Skeletal muscle satellite cell (primary cell): ENCODE results near the gene ZBTB4.

Source experiments
- H3K27me3 ChIP-seq: 2 replicates; pipeline ENCODE4 v1.7.0; 2013; ENCODE audit warnings: low read length; ENCODE audit not compliant: control insufficient read depth, insufficient read depth
- H3K36me3 ChIP-seq: 2 replicates; pipeline ENCODE4 v1.7.0; 2013; ENCODE audit warnings: mild to moderate bottlenecking, control low read depth, low read length; ENCODE audit not compliant: insufficient read depth
- H3K4me1 ChIP-seq: 2 replicates; pipeline ENCODE4 v1.7.0; 2013; ENCODE audit warnings: low read length; ENCODE audit not compliant: control insufficient read depth, insufficient read depth
- H3K4me2 ChIP-seq: 2 replicates; pipeline ENCODE4 v1.7.0; 2013; ENCODE audit warnings: mild to moderate bottlenecking, low read length
- H3K4me3 ChIP-seq: 2 replicates; pipeline ENCODE4 v1.7.0; 2013; ENCODE audit warnings: low read length
- H3K9ac ChIP-seq: 2 replicates; pipeline ENCODE4 v1.7.0; 2013; ENCODE audit warnings: mild to moderate bottlenecking, low read depth, low read length, moderate library complexity
- H3K9me3 ChIP-seq: replicated peaks from 2 replicates; pipeline ENCODE4 v1.7.0; 2013; ENCODE audit warnings: mild to moderate bottlenecking, control low read depth, low read length

ZBTB4 gene

GRCh38 chr17:7444682-7445618, 34.5 kb downstream of the ZBTB4 start, which contains the start of gene CHRNB1:
Gene CHRNB1 (plus strand): TSS chr17:7445061. CDS start chr17:7445128, 67 bp downstream.
- peak within 1 kb of the TSS; percentile 76 for H3K4me3 ChIP-seq
- no peaks in the 10 kb centered on the region for H3K36me3 ChIP-seq
- H3K9me3 ChIP-seq: no peaks in the 10 kb centered on the region
- peak within 1 kb of the TSS; percentile 82 for H3K9ac ChIP-seq
- peak within 1 kb of the TSS; percentile 90 for H3K4me2 ChIP-seq
- no peaks in the 10 kb centered on the region for H3K27me3 ChIP-seq
- H3K4me1 ChIP-seq: peaks cover 34% of the 10 kb centered on the region

DNA sequence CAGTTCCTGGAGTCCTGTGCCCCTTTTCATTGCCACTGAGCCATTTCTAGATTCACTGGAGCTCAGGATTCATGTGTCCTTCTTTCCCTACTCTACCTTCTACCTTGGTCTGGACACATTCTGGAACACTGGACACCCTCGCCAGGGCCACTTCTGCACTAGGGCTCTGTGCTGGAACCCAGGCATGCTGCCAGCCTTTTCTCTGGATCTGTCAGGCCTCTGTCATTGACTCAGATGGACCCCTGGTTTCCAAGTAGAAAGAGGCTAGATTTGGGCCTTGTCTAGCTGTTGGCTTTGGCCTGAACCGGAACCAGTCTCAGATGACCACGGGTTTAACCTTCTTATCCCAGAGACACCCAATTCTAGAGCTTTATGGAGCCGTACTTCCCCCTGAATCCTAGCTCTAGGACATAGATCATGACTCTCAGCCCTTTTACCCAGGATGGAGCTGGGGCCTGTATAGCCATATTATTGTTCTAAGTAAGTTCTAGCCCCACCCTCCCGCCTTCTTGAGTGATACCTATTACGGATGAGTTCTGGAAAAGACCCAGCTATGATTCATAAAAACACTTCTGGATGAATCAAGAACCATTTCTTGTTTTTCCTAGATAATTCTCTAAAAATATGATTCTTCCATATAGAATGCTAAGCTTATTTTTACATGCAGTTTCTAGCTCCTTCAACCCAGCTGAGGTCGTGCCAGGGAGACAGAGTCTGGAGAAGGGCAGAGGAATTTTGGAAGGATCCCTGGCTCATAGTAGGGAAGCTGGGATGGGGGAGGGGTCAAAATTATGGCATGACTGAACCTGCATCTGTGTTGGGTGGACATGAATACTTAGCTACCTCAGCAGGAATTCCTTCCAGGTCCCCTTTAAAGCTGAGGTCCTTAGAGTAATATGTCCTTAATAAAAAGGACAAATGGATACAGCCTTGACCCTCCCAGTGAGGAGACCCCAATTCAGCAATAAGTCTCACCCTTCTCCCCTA, 35.6 kb downstream of the ZBTB4 start:
- peak overlapping the region; percentile 76 for H3K4me3 ChIP-seq
- peaks cover 3% of the 10 kb centered on the region for H3K27me3 ChIP-seq
- peak overlapping the region; percentile 22 for H3K9ac ChIP-seq
- H3K9me3 ChIP-seq: no peaks in the 10 kb centered on the region
- H3K36me3 ChIP-seq: no peaks in the 10 kb centered on the region
- H3K4me2 ChIP-seq: peak overlapping the region; percentile 90
- H3K4me1 ChIP-seq: peaks cover 40% of the 10 kb centered on the region

GRCh38 chr17:7442142-7442541, 37.3 kb downstream of the ZBTB4 start:
- Histone ChIP-seq H3K27me3 (peaks cover 9% of the 10 kb centered on the region), H3K9ac (no peak overlapping the region), H3K4me3 (no peak overlapping the region), H3K4me2 (no peak overlapping the region), H3K4me1 (peaks cover 51% of the 10 kb centered on the region), H3K36me3 (no peaks in the 10 kb centered on the region), H3K9me3 (no peaks in the 10 kb centered on the region)

DNA sequence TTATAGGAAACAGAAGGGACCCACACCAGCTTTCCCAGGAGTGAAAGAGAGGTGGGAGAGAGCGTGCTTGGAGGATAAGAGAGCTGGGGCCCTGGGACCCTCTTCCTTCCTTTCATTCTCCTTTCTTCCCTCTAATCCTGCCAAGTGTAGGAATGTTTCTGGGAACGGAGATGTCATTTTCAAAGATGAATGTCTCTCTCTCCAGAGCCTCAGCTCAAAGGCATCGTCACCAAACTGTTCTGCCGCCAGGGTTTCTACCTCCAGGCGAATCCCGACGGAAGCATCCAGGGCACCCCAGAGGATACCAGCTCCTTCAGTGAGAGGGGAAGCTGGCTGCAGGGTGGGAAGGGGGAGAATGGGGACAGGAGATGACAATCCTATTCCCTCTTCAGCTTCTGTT, 38.2 kb downstream of the ZBTB4 start:
- Histone ChIP-seq H3K4me2 (no peak overlapping the region), H3K4me3 (no peak overlapping the region), H3K27me3 (peaks cover 9% of the 10 kb centered on the region), H3K9ac (no peak overlapping the region), H3K9me3 (no peaks in the 10 kb centered on the region), H3K4me1 (peaks cover 56% of the 10 kb centered on the region), H3K36me3 (no peaks in the 10 kb centered on the region)

- H3K9me3 ChIP-seq: no peaks in the 10 kb centered on the region
- H3K4me2 ChIP-seq: peak overlapping the region; percentile 81
- peak overlapping the region; percentile 42 for H3K9ac ChIP-seq
- peak overlapping the region; percentile 66 for H3K4me3 ChIP-seq
- H3K36me3 ChIP-seq: no peaks in the 10 kb centered on the region
- H3K4me1 ChIP-seq: peaks cover 57% of the 10 kb centered on the region
- H3K27me3 ChIP-seq: peaks cover 9% of the 10 kb centered on the region
Measured at GRCh38 chr17:7440834-7441195, 38.6 kb downstream of the ZBTB4 start.

- Histone ChIP-seq H3K27me3 (peaks cover 9% of the 10 kb centered on the region), H3K9ac (peak overlapping the region; percentile 43), H3K4me3 (peak overlapping the region; percentile 66), H3K9me3 (no peaks in the 10 kb centered on the region), H3K36me3 (no peaks in the 10 kb centered on the region), H3K4me1 (peaks cover 58% of the 10 kb centered on the region), H3K4me2 (peak overlapping the region; percentile 81)
Measured at GRCh38 chr17:7440113-7440833, 39.2 kb downstream of the ZBTB4 start.

DNA sequence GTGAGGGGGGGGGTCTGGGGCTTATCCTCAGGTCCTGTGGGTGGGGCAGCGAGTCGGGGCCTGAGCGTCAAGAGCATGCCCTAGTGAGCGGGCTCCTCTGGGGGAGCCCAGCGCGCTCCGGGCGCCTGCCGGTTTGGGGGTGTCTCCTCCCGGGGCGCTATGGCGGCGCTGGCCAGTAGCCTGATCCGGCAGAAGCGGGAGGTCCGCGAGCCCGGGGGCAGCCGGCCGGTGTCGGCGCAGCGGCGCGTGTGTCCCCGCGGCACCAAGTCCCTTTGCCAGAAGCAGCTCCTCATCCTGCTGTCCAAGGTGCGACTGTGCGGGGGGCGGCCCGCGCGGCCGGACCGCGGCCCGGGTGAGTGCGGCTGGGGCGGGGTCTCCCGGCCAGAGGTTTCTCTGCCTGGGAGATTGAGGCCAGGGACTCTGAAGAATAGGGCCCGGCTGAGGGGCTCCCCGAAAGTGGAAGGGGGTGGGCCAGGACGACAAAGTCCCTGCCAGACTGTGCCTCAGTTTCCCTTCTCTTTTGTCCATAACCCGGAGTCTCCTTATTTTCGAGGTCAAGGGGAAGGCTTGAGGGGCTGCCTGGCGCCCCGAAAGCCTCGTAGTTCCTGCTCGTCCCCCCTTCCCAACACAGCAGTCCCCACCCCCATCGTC, 39.8 kb downstream of the ZBTB4 start, which contains the start of gene FGF11:
Gene FGF11 (plus strand): TSS at position 51 of the 651 bp plus-strand sequence. CDS start 109 bp downstream, at position 160.
- Histone ChIP-seq H3K36me3 (no peaks in the 10 kb centered on the region), H3K4me3 (peak within 1 kb of the TSS; percentile 66), H3K27me3 (peaks cover 9% of the 10 kb centered on the region), H3K9ac (peak within 1 kb of the TSS; percentile 43), H3K4me2 (peak within 1 kb of the TSS; percentile 90), H3K4me1 (peaks cover 52% of the 10 kb centered on the region), H3K9me3 (no peaks in the 10 kb centered on the region)

GRCh38 chr17:7438656-7439460, 40.6 kb downstream of the ZBTB4 start:
- H3K36me3 ChIP-seq: no peaks in the 10 kb centered on the region
- no peak overlapping the region for H3K9ac ChIP-seq
- no peaks in the 10 kb centered on the region for H3K9me3 ChIP-seq
- peaks cover 9% of the 10 kb centered on the region for H3K27me3 ChIP-seq
- peaks cover 45% of the 10 kb centered on the region for H3K4me1 ChIP-seq
- H3K4me2 ChIP-seq: peak overlapping the region; percentile 90
- H3K4me3 ChIP-seq: peak overlapping the region; percentile 29

GRCh38 chr17:7437950-7438614, 41.3 kb downstream of the ZBTB4 start:
- H3K4me2 ChIP-seq: peak overlapping the region; percentile 90
- H3K4me3 ChIP-seq: peak overlapping the region; percentile 29
- no peaks in the 10 kb centered on the region for H3K9me3 ChIP-seq
- H3K36me3 ChIP-seq: no peaks in the 10 kb centered on the region
- peaks cover 9% of the 10 kb centered on the region for H3K27me3 ChIP-seq
- no peak overlapping the region for H3K9ac ChIP-seq
- peaks cover 41% of the 10 kb centered on the region for H3K4me1 ChIP-seq
